ENCODE measurements around the gene CCNQ. TPM values are rescaled to one million over a fixed set of nuclear protein-coding genes. Genes with fewer than 3 reads are reported as not detected.

The CCNQ gene
- total and polyA plus RNA-seq, 2 donors (not counting 3 experiments of a cell fraction or from before 2014, with no cell fraction given) = 21.3 to 37.0 TPM

DNA sequence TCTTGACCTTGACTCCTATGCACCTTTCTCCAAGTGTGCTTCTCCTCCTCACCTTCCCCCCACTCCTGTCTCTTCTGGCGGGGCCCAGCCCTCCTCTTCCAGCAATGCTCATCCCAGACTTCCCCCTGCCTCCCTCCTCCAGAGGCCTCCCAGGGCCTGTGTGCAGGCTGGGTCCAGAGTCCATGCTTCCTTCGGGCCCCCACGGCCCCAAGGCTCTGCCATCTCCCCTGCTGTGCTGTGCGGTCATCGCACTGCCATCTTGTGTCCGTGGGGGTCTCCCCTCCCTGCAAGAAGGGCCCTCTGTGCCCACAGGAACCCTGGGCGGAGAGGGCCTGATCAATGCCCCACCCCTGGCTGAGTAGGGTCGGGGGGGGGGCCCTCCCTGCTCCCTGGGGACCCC is 54.2 kb downstream of the CCNQ start:
- H3K9ac ChIP-seq (replicated peaks; ENCODE audit: extremely low read depth, insufficient read depth, low read length) = no peak overlapping the region
- BruUV-seq (replicated peaks) = no TSS peak
- H4K20me1 ChIP-seq (replicated peaks; ENCODE audit: control insufficient read depth, extremely low read depth, insufficient read depth, low read length) = no peaks in the 10 kb centered on the region
- intact Hi-C loops (cut with micrococcal nuclease) = no loop called here
- no peaks in the 10 kb centered on the region for H3K36me3 ChIP-seq (ENCODE audit: control insufficient read depth in 2 of 2, extremely low read depth in 1 of 2, insufficient read depth in 2 of 2, low read length in 2 of 2)
- no peak for TF ChIP-seq JUN (IDR thresholded peaks at IDR 0.05; ENCODE audit: borderline replicate concordance, insufficient read depth, insufficient read length, low read depth)
- TF ChIP-seq POLR2A (IDR thresholded peaks at IDR 0.05; ENCODE audit: low read depth, low read length) = no peak
- no peak for TF ChIP-seq GATA2 (IDR thresholded peaks at IDR 0.05; ENCODE audit: insufficient read depth, insufficient read length, low read depth, low read length)
- TF ChIP-seq, protein P1, sequence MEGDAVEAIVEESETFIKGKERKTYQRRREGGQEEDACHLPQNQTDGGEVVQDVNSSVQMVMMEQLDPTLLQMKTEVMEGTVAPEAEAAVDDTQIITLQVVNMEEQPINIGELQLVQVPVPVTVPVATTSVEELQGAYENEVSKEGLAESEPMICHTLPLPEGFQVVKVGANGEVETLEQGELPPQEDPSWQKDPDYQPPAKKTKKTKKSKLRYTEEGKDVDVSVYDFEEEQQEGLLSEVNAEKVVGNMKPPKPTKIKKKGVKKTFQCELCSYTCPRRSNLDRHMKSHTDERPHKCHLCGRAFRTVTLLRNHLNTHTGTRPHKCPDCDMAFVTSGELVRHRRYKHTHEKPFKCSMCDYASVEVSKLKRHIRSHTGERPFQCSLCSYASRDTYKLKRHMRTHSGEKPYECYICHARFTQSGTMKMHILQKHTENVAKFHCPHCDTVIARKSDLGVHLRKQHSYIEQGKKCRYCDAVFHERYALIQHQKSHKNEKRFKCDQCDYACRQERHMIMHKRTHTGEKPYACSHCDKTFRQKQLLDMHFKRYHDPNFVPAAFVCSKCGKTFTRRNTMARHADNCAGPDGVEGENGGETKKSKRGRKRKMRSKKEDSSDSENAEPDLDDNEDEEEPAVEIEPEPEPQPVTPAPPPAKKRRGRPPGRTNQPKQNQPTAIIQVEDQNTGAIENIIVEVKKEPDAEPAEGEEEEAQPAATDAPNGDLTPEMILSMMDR (IDR thresholded peaks at IDR 0.05; ENCODE audit: extremely low read depth in 1 of 2, insufficient read depth in 1 of 2, low read depth in 1 of 2, low read length in 2 of 2) = no peak
- no peak for TF ChIP-seq MYC (IDR thresholded peaks at IDR 0.05; ENCODE audit: low read depth, low read length)
- no peak for TF ChIP-seq EZH2 (IDR thresholded peaks at IDR 0.05; ENCODE audit: borderline replicate concordance, low read depth, low read length, severe bottlenecking)
- TF ChIP-seq, protein P2, sequence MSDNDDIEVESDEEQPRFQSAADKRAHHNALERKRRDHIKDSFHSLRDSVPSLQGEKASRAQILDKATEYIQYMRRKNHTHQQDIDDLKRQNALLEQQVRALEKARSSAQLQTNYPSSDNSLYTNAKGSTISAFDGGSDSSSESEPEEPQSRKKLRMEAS (IDR thresholded peaks at IDR 0.05; ENCODE audit: insufficient read depth, insufficient read length) = no peak
- TF ChIP-seq POLR2AphosphoS5 (IDR thresholded peaks at IDR 0.05; ENCODE audit: insufficient read depth, low read depth, low read length) = no peak
- TF ChIP-seq FOS (IDR thresholded peaks at IDR 0.05; ENCODE audit: borderline replicate concordance, insufficient read depth, low read length) = no peak
- FAIRE-seq (no peak), DNase-seq (ENCODE audit: low read depth, low spot score) (no peak)
- H3K27me3 ChIP-seq (ENCODE audit: control insufficient read depth in 2 of 2, insufficient read depth in 2 of 2, low read length in 2 of 2) = no peaks in the 10 kb centered on the region
- no peak overlapping the region for H2AFZ ChIP-seq (ENCODE audit: low read depth, low read length)
- no peak overlapping the region for H3K4me2 ChIP-seq (ENCODE audit: insufficient read depth, low read length)
- no peaks in the 10 kb centered on the region for H3K9me1 ChIP-seq (replicated peaks; ENCODE audit: control insufficient read depth, extremely low read depth, insufficient read depth, low read length)
- H3K79me2 ChIP-seq (ENCODE audit: control insufficient read depth, insufficient read depth, low read length) = no peaks in the 10 kb centered on the region
- no peaks in the 10 kb centered on the region for H3K4me1 ChIP-seq (ENCODE audit: control insufficient read depth, extremely low read depth, insufficient read depth, low read length)
- H3K27ac ChIP-seq (ENCODE audit: insufficient read depth, low read depth, low read length) = no peak overlapping the region
- POLR2A ChIA-PET = no interaction called here
- dilution Hi-C loops (cut with MboI; ENCODE audit: extremely low pct_ligation_motif_present, low sequenced_read_pairs) = no loop called here
- H3K9me3 ChIP-seq (replicated peaks; ENCODE audit: control insufficient read depth, insufficient read depth, low read length) = no peaks in the 10 kb centered on the region
- H3K4me3 ChIP-seq (replicated peaks in 1 of 3; ENCODE audit: insufficient read depth in 1 of 3, low read depth in 1 of 3, low read length in 3 of 3) = no peak overlapping the region
- CTCF ChIA-PET = no interaction called here
